IPS-18c (cell line): ENCODE data around the gene ZNF43.
A peak's percentile ranks its signal among the peaks of the same experiment; 100 is the strongest.
"Not testable (repeated sequence)": the region's sequence is repeated elsewhere in the genome, so short reads cannot be mapped to it uniquely, and the experiment has no call there.

ENCODE experiments used
- H3K4me3 ChIP-seq: 2 replicates; pipeline ENCODE4 v1.7.0; 2013; ENCODE audit warnings: low read depth, mild to moderate bottlenecking, low read length, moderate library complexity; ENCODE audit not compliant: insufficient read depth
- H3K9me3 ChIP-seq: one replicate; pipeline ENCODE4 v1.6.1; 2013; ENCODE audit warnings: mild to moderate bottlenecking, low read length, moderate library complexity; ENCODE audit not compliant: control insufficient read depth, insufficient read depth

ZNF43 gene

GRCh38 chr19:21835429-21835809, 563 bp downstream of the ZNF43 start:
- Histone ChIP-seq H3K9me3 (peaks cover 2% of the 10 kb centered on the region), H3K4me3 (peak overlapping the region; percentile 74)

- H3K4me3 ChIP-seq = no peak overlapping the region
- H3K9me3 ChIP-seq = peaks cover 2% of the 10 kb centered on the region
Measured at GRCh38 chr19:21833733-21834132, 2.2 kb downstream of the ZNF43 start.

- H3K4me3 ChIP-seq = no peak overlapping the region
- peaks cover 2% of the 10 kb centered on the region for H3K9me3 ChIP-seq
Measured at GRCh38 chr19:21824679-21825078, 11.3 kb downstream of the ZNF43 start.

- H3K4me3 ChIP-seq = no peak overlapping the region
- peaks cover 4% of the 10 kb centered on the region for H3K9me3 ChIP-seq
Measured at GRCh38 chr19:21823224-21823623, 12.8 kb downstream of the ZNF43 start.

GRCh38 chr19:21812448-21812847, 23.5 kb downstream of the ZNF43 start:
- Histone ChIP-seq H3K4me3 (no peak overlapping the region), H3K9me3 (peaks cover 44% of the 10 kb centered on the region)

- H3K9me3 ChIP-seq = peaks cover 40% of the 10 kb centered on the region
- H3K4me3 ChIP-seq = not testable (repeated sequence)
Measured at GRCh38 chr19:21808400-21809000, 27.5 kb downstream of the ZNF43 start.

- Histone ChIP-seq H3K4me3 (no peak overlapping the region), H3K9me3 (peaks cover 5% of the 10 kb centered on the region)
Measured at GRCh38 chr19:21789466-21790085, 46.4 kb downstream of the ZNF43 start.

GRCh38 chr19:21786936-21787335, 49.0 kb downstream of the ZNF43 start:
- Histone ChIP-seq H3K4me3 (no peak overlapping the region), H3K9me3 (peaks cover 3% of the 10 kb centered on the region)

- H3K9me3 ChIP-seq, H3K4me3 ChIP-seq: not testable (repeated sequence)
Measured at GRCh38 chr19:21775792-21776191, 60.2 kb downstream of the ZNF43 start.

- H3K9me3 ChIP-seq = no peaks in the 10 kb centered on the region
- H3K4me3 ChIP-seq = peak within 1 kb of the TSS; percentile 98
Measured at GRCh38 chr19:21767065-21767800, 68.7 kb downstream of the ZNF43 start, which contains the start of gene ZNF100. ZNF100 (minus strand) TSS chr19:21767579; CDS start chr19:21767429, 150 bp downstream.

GRCh38 chr19:21766705-21767064, 69.3 kb downstream of the ZNF43 start:
- not testable (repeated sequence) for H3K9me3 ChIP-seq
- peak overlapping the region; percentile 98 for H3K4me3 ChIP-seq

- no peak overlapping the region for H3K4me3 ChIP-seq
- H3K9me3 ChIP-seq = no peaks in the 10 kb centered on the region
Measured at GRCh38 chr19:21765151-21765550, 70.8 kb downstream of the ZNF43 start.

GRCh38 chr19:21761547-21761946, 74.4 kb downstream of the ZNF43 start:
- H3K9me3 ChIP-seq, H3K4me3 ChIP-seq: not testable (repeated sequence)

- H3K9me3 ChIP-seq = no peaks in the 10 kb centered on the region
- H3K4me3 ChIP-seq = no peak overlapping the region
Measured at GRCh38 chr19:21758296-21758695, 77.7 kb downstream of the ZNF43 start.

GRCh38 chr19:21755555-21755954, 80.4 kb downstream of the ZNF43 start:
- H3K4me3 ChIP-seq, H3K9me3 ChIP-seq: not testable (repeated sequence)
